Naive thymus-derived CD4-positive, alpha-beta T cell (primary cell): Measurements from ENCODE around the gene SCMH1. TPM values are rescaled to one million over a fixed set of nuclear protein-coding genes. Genes with fewer than 3 reads are reported as not detected.

Experiments
- ATAC-seq: fragments of 150-1000 bp; cut with Tn5 transposase; 2 replicates; pipeline ENCODE4 v1.10.0; 2021; ENCODE audit warnings: mild to moderate bottlenecking, moderate library complexity
- CTCF ChIA-PET: fragments of 350-600 bp; sonication (Branson Sonifier 250); formaldehyde crosslinking; loops from one replicate; lab custom pipeline; 2021; ENCODE audit warnings: antibody characterized with exemption; lab: Charles Lee
- POLR2A ChIA-PET: fragments of 350-600 bp; sonication (Branson Sonifier 250); formaldehyde crosslinking; loops from one replicate; lab custom pipeline; 2021; ENCODE audit warnings: antibody characterized with exemption, inconsistent platforms; lab: Charles Lee
- DNase-seq, 9 donors: peaks; one replicate each; pipeline versions ENCODE4 v3.0.0 to v3.0.0-alpha.2; 2020 to 2022; ENCODE audit warnings: mixed read lengths in 1 of 9
- H3K27ac ChIP-seq: one replicate; pipeline ENCODE4 v1.7.0; 2013; ENCODE audit warnings: mild to moderate bottlenecking, low read depth, low read length, moderate library complexity
- H3K27me3 ChIP-seq, 2 donors: one replicate each; pipeline ENCODE4 v1.7.0; 2013; ENCODE audit warnings: low read length in 2 of 2, mild to moderate bottlenecking in 2 of 2, moderate library complexity in 2 of 2; ENCODE audit not compliant: control insufficient read depth in 2 of 2, insufficient read depth in 2 of 2
- H3K36me3 ChIP-seq, 3 experiments: 1 replicate in 2 of 3; 2 replicates in 1 of 3; pipeline ENCODE4 v1.7.0; 2013; ENCODE audit warnings: low read length in 3 of 3, mild to moderate bottlenecking in 3 of 3, moderate library complexity in 1 of 3; ENCODE audit not compliant: insufficient read depth in 3 of 3, control insufficient read depth in 2 of 3
- H3K4me1 ChIP-seq, 2 donors: one replicate each; pipeline ENCODE4 v1.7.0; 2013; ENCODE audit warnings: low read length in 2 of 2, mild to moderate bottlenecking in 2 of 2, moderate library complexity in 1 of 2; ENCODE audit not compliant: control insufficient read depth in 2 of 2, insufficient read depth in 2 of 2
- H3K4me3 ChIP-seq: 2 replicates; pipeline ENCODE4 v1.7.0; 2013; ENCODE audit warnings: mild to moderate bottlenecking, low read length
- H3K9me3 ChIP-seq, 3 experiments: 1 replicate in 2 of 3; 2 replicates in 1 of 3; pipeline ENCODE4 v1.7.0; 2013; ENCODE audit warnings: low read length in 3 of 3; ENCODE audit not compliant: control insufficient read depth in 2 of 3
- H3K27ac Mint-ChIP-seq, 9 donors: one replicate each; pipeline ENCODE4 v1.8.0; 2020 to 2022; ENCODE audit warnings: mixed read lengths in 9 of 9, mild to moderate bottlenecking in 8 of 9, moderate library complexity in 5 of 9, inconsistent platforms in 2 of 9
- H3K27me3 Mint-ChIP-seq, 5 donors: one replicate each; pipeline ENCODE4 v1.8.0; 2021 to 2022; ENCODE audit warnings: mixed read lengths in 5 of 5, mild to moderate bottlenecking in 1 of 5
- H3K36me3 Mint-ChIP-seq, 5 donors: one replicate each; pipeline ENCODE4 v1.8.0; 2020 to 2022; ENCODE audit warnings: mixed read lengths in 5 of 5, mild to moderate bottlenecking in 3 of 5, inconsistent platforms in 1 of 5
- H3K4me1 Mint-ChIP-seq, 7 donors: one replicate each; pipeline ENCODE4 v1.8.0; 2020 to 2022; ENCODE audit warnings: mixed read lengths in 7 of 7, mild to moderate bottlenecking in 3 of 7, inconsistent platforms in 1 of 7
- H3K4me3 Mint-ChIP-seq, 10 donors: one replicate each; pipeline ENCODE4 v1.8.0; 2020 to 2022; ENCODE audit warnings: mild to moderate bottlenecking in 10 of 10, mixed read lengths in 10 of 10, moderate library complexity in 6 of 10, inconsistent platforms in 2 of 10
- H3K9me3 Mint-ChIP-seq, 11 donors: one replicate each; pipeline ENCODE4 v1.8.0; 2020 to 2022; ENCODE audit warnings: mixed read lengths in 11 of 11, mild to moderate bottlenecking in 4 of 11, inconsistent platforms in 1 of 11, moderate library complexity in 1 of 11
- intact Hi-C, 2 donors: fragments of 100-400 bp; cut with micrococcal nuclease; formaldehyde crosslinking; loops; one replicate each; pipeline ENCODE4 v1.15.1; 2023
- polyA plus RNA-seq, 2 donors: library from polyadenylated mRNA; unstranded; fragments of 300-500 nt; fragmentation: Illumina TruSeq; gene quantifications; one replicate each; pipeline ENCODE4 v1.2.3, GENCODE V29; 2021
- total RNA-seq, 6 experiments: library from RNA in 5 of 6; stranded (reverse) in 5 of 6; gene quantifications; 1 replicate in 5 of 6; 2 replicates in 1 of 6; pipeline ENCODE4 v1.2.3 and lab custom pipeline; 2021 to 2026

Gene SCMH1
- total and polyA plus RNA-seq, 7 experiments from 2014 or later = 3.6 to 18.6 (median 16.8) TPM

- Mint-ChIP-seq H3K4me3 (no peak overlapping the region), H3K9me3 (peaks cover 0 to 41% (median 20%) of the 10 kb centered on the region in 11 donors), H3K27me3 (no peaks in the 10 kb centered on the region), H3K36me3 (peaks cover 16 to 76% (median 54%) of the 10 kb centered on the region in 5 donors), H3K27ac (no peak overlapping the region), H3K4me1 (peaks cover 0 to 5% (median 0%) of the 10 kb centered on the region in 7 donors)
- ATAC-seq (no peak), DNase-seq (no peak)
- ChIA-PET CTCF (no interaction called here), POLR2A (no interaction called here)
- Histone ChIP-seq H3K27ac (no peak overlapping the region), H3K4me1 (no peaks in the 10 kb centered on the region), H3K9me3 (peaks cover 0 to 12% (median 0%) of the 10 kb centered on the region in 3 experiments), H3K36me3 (no peaks in the 10 kb centered on the region), H3K4me3 (no peak overlapping the region), H3K27me3 (no peaks in the 10 kb centered on the region)
- intact Hi-C loops = no loop called here
Observed at GRCh38 chr1:41171266-41171874, 70.7 kb downstream of the SCMH1 start.

GRCh38 chr1:41169799-41170180, 72.3 kb downstream of the SCMH1 start:
- ATAC-seq = no peak
- Histone ChIP-seq H3K36me3 (no peaks in the 10 kb centered on the region), H3K4me1 (no peaks in the 10 kb centered on the region), H3K9me3 (peaks cover 0 to 12% (median 0%) of the 10 kb centered on the region in 3 experiments), H3K4me3 (no peak overlapping the region), H3K27ac (no peak overlapping the region), H3K27me3 (no peaks in the 10 kb centered on the region)
- peaks cover 12 to 64% (median 45%) of the 10 kb centered on the region in 5 donors for H3K36me3 Mint-ChIP-seq
- no peaks in the 10 kb centered on the region for H3K27me3 Mint-ChIP-seq
- peaks cover 0 to 4% (median 0%) of the 10 kb centered on the region in 7 donors for H3K4me1 Mint-ChIP-seq
- no peak overlapping the region for H3K4me3 Mint-ChIP-seq
- intact Hi-C loops = no loop called here
- no peak for DNase-seq
- H3K9me3 Mint-ChIP-seq = peaks cover 0 to 35% (median 17%) of the 10 kb centered on the region in 11 donors
- ChIA-PET POLR2A (no interaction called here), CTCF (no interaction called here)
- H3K27ac Mint-ChIP-seq = no peak overlapping the region

- Histone ChIP-seq H3K36me3 (no peaks in the 10 kb centered on the region), H3K4me1 (no peaks in the 10 kb centered on the region), H3K27me3 (no peaks in the 10 kb centered on the region), H3K9me3 (peaks cover 0 to 12% (median 0%) of the 10 kb centered on the region in 3 experiments), H3K27ac (no peak overlapping the region), H3K4me3 (no peak overlapping the region)
- ChIA-PET CTCF (no interaction called here), POLR2A (no interaction called here)
- DNase-seq (no peak), ATAC-seq (no peak)
- Mint-ChIP-seq H3K27me3 (no peaks in the 10 kb centered on the region), H3K4me1 (peaks cover 0 to 4% (median 0%) of the 10 kb centered on the region in 7 donors), H3K36me3 (peaks cover 12 to 59% (median 43%) of the 10 kb centered on the region in 5 donors), H3K4me3 (no peak overlapping the region), H3K27ac (no peak overlapping the region), H3K9me3 (peaks cover 0 to 35% (median 17%) of the 10 kb centered on the region in 11 donors)
- intact Hi-C loops = no loop called here
Observed at GRCh38 chr1:41169066-41169798, 72.9 kb downstream of the SCMH1 start.

- POLR2A ChIA-PET = no interaction called here
- CTCF ChIA-PET = no interaction called here
- intact Hi-C loops = no loop called here
Observed at GRCh38 chr1:41167667-41168066, 74.4 kb downstream of the SCMH1 start.

GRCh38 chr1:41164727-41165126, 77.4 kb downstream of the SCMH1 start:
- Histone ChIP-seq H3K36me3 (peaks cover 0 to 13% (median 0%) of the 10 kb centered on the region in 3 experiments), H3K9me3 (peaks cover 0 to 12% (median 0%) of the 10 kb centered on the region in 3 experiments), H3K4me1 (no peaks in the 10 kb centered on the region), H3K27me3 (no peaks in the 10 kb centered on the region), H3K27ac (no peak overlapping the region), H3K4me3 (no peak overlapping the region)
- Mint-ChIP-seq H3K4me1 (peaks cover 0 to 4% (median 0%) of the 10 kb centered on the region in 7 donors), H3K27me3 (no peaks in the 10 kb centered on the region), H3K9me3 (peaks cover 0 to 33% (median 17%) of the 10 kb centered on the region in 11 donors), H3K36me3 (peaks cover 6 to 52% (median 21%) of the 10 kb centered on the region in 5 donors), H3K27ac (peak overlapping the region in 1 of 9 donors; percentile 18), H3K4me3 (no peak overlapping the region)
- intact Hi-C loops = no loop called here
- ChIA-PET POLR2A (no interaction called here), CTCF (no interaction called here)
- DNase-seq (no peak), ATAC-seq (no peak)

More at GRCh38 chr1:41167667-41168066, 74.4 kb downstream of the SCMH1 start:
- peaks cover 12 to 53% (median 32%) of the 10 kb centered on the region in 5 donors for H3K36me3 Mint-ChIP-seq
- no peaks in the 10 kb centered on the region for H3K27me3 ChIP-seq
- peaks cover 0 to 12% (median 0%) of the 10 kb centered on the region in 3 experiments for H3K9me3 ChIP-seq
- no peak overlapping the region for H3K27ac ChIP-seq
- peaks cover 0 to 3% (median 0%) of the 10 kb centered on the region in 3 experiments for H3K36me3 ChIP-seq
- H3K4me1 Mint-ChIP-seq = peaks cover 0 to 4% (median 0%) of the 10 kb centered on the region in 7 donors
- H3K27me3 Mint-ChIP-seq = no peaks in the 10 kb centered on the region
- H3K4me3 Mint-ChIP-seq = no peak overlapping the region
- no peak overlapping the region for H3K4me3 ChIP-seq
- no peak overlapping the region for H3K27ac Mint-ChIP-seq
- no peaks in the 10 kb centered on the region for H3K4me1 ChIP-seq
- peaks cover 0 to 35% (median 17%) of the 10 kb centered on the region in 11 donors for H3K9me3 Mint-ChIP-seq
- DNase-seq = no peak
- ATAC-seq = no peak

GRCh38 chr1:41162441-41162840, 79.7 kb downstream of the SCMH1 start:
- no peak overlapping the region for H3K4me3 Mint-ChIP-seq
- ChIA-PET POLR2A (no interaction called here), CTCF (no interaction called here)
- Histone ChIP-seq H3K27ac (no peak overlapping the region), H3K4me3 (no peak overlapping the region), H3K27me3 (no peaks in the 10 kb centered on the region), H3K36me3 (peaks cover 0 to 13% (median 0%) of the 10 kb centered on the region in 3 experiments), H3K4me1 (no peaks in the 10 kb centered on the region), H3K9me3 (no peaks in the 10 kb centered on the region)
- H3K4me1 Mint-ChIP-seq = peaks cover 0 to 4% (median 0%) of the 10 kb centered on the region in 7 donors
- H3K27ac Mint-ChIP-seq = no peak overlapping the region
- peaks cover under 1 to 47% (median 19%) of the 10 kb centered on the region in 5 donors for H3K36me3 Mint-ChIP-seq
- H3K27me3 Mint-ChIP-seq = no peaks in the 10 kb centered on the region
- peaks cover 0 to 10% (median under 1%) of the 10 kb centered on the region in 11 donors for H3K9me3 Mint-ChIP-seq
- ATAC-seq (no peak), DNase-seq (no peak)
- intact Hi-C loops = no loop called here
